ENCODE results near the gene PACRGL.
"Not testable (repeated sequence)": the region's sequence is repeated elsewhere in the genome, so short reads cannot be mapped to it uniquely, and the experiment has no call there.

PACRGL gene

GRCh38 chr4:20723463-20723862, 23.2 kb downstream of the PACRGL start:
- no peak for DNase-seq (ENCODE audit: low read depth, low spot score)

- no peak for DNase-seq (ENCODE audit: low read depth, low spot score)
These were observed 24.7 kb downstream of the PACRGL start for GRCh38 chr4:20724915-20725314.

- no peak for DNase-seq (ENCODE audit: low read depth, low spot score)
These were observed 35.7 kb downstream of the PACRGL start for GRCh38 chr4:20735931-20736330.

- not testable (repeated sequence) for DNase-seq (ENCODE audit: low read depth, low spot score)
These were observed 45.7 kb downstream of the PACRGL start for GRCh38 chr4:20746000-20746399.

GRCh38 chr4:20752641-20753040, 52.4 kb downstream of the PACRGL start:
- no peak for DNase-seq (ENCODE audit: low read depth, low spot score)

- DNase-seq (ENCODE audit: low read depth, low spot score): no peak
These were observed 53.8 kb downstream of the PACRGL start for GRCh38 chr4:20754036-20754435.

- DNase-seq (ENCODE audit: low read depth, low spot score): no peak
These were observed 59.8 kb downstream of the PACRGL start for GRCh38 chr4:20760053-20760452.

- DNase-seq (ENCODE audit: low read depth, low spot score): no peak
These were observed 61.1 kb downstream of the PACRGL start for GRCh38 chr4:20761382-20761781.

- DNase-seq (ENCODE audit: low read depth, low spot score): no peak
These were observed 61.6 kb downstream of the PACRGL start for GRCh38 chr4:20761826-20762225.

- DNase-seq (ENCODE audit: low read depth, low spot score): no peak
These were observed 64.2 kb downstream of the PACRGL start for GRCh38 chr4:20764366-20764992.

- no peak for DNase-seq (ENCODE audit: low read depth, low spot score)
These were observed 73.1 kb downstream of the PACRGL start for GRCh38 chr4:20773144-20773997.

GRCh38 chr4:20778896-20779295, 78.6 kb downstream of the PACRGL start:
- no peak for DNase-seq (ENCODE audit: low read depth, low spot score)

GRCh38 chr4:20783134-20783533, 82.9 kb downstream of the PACRGL start:
- not testable (repeated sequence) for DNase-seq (ENCODE audit: low read depth, low spot score)

GRCh38 chr4:20787940-20788665, 87.8 kb downstream of the PACRGL start:
- DNase-seq (ENCODE audit: low read depth, low spot score): no peak

All from activated naive CD8-positive, alpha-beta T cell treated with anti-CD3 and anti-CD28 coated beads, Interleukin-2, amount 50 U/mL, for 16 hours (primary cell).